Breast epithelium (tissue), 4 donors: Measurements from ENCODE around the gene C19orf47. TPM values are rescaled to one million over a fixed set of nuclear protein-coding genes. Genes with fewer than 3 reads are reported as not detected.
"Not testable (repeated sequence)": the region's sequence is repeated elsewhere in the genome, so short reads cannot be mapped to it uniquely, and the experiment has no call there.

Source experiments
- DNase-seq, 2 donors: peaks; one replicate each; pipeline ENCODE4 v3.0.0-alpha.2; 2019; ENCODE audit warnings: low spot score in 2 of 2
- H3K27ac ChIP-seq, 2 donors: fragments of 200-600 bp; sonication (generic) in 1 of 2; one replicate each; pipeline ENCODE4 v1.5.1; 2016 to 2019; ENCODE audit warnings: mild to moderate bottlenecking in 1 of 2
- H3K27me3 ChIP-seq, 2 donors: fragments of 200-600 bp; sonication (generic) in 1 of 2; one replicate each; pipeline versions ENCODE4 v1.5.1 to v1.6.0; 2017 to 2019; ENCODE audit warnings: control low read depth in 1 of 2, mild to moderate bottlenecking in 1 of 2
- H3K36me3 ChIP-seq: fragments of 200-600 bp; one replicate; pipeline ENCODE4 v1.5.1; 2019
- H3K4me1 ChIP-seq, 2 donors: fragments of 200-600 bp; sonication (generic); one replicate each; pipeline ENCODE4 v1.5.1; 2016 to 2019; ENCODE audit warnings: control low read depth in 1 of 2
- H3K4me3 ChIP-seq, 3 donors: fragments of 200-600 bp; sonication (generic); 1 replicate in 2 of 3; 2 replicates in 1 of 3; pipeline ENCODE4 v1.5.1; 2016 to 2019; ENCODE audit warnings: mild to moderate bottlenecking in 3 of 3, moderate library complexity in 2 of 3
- H3K9me3 ChIP-seq, 2 donors: fragments of 200-600 bp; sonication (generic) in 1 of 2; one replicate each; pipeline ENCODE4 v1.5.1; 2016 to 2019; ENCODE audit warnings: control low read depth in 1 of 2
- CTCF ChIP-seq, 3 donors: fragments of 450-650 bp; IDR thresholded peaks; one replicate each; pipeline ENCODE4 v1.5.1; 2016 to 2017; ENCODE audit warnings: antibody characterized with exemption in 3 of 3, mild to moderate bottlenecking in 3 of 3, moderate library complexity in 3 of 3
- POLR2A ChIP-seq: fragments of 450-650 bp; IDR thresholded peaks from one replicate; pipeline ENCODE4 v1.6.1; 2016; ENCODE audit warnings: antibody characterized with exemption, mild to moderate bottlenecking, moderate library complexity
- POLR2AphosphoS5 ChIP-seq, 3 donors: sonication (generic); formaldehyde crosslinking; IDR thresholded peaks; one replicate each; pipeline ENCODE4 v1.6.1; 2017; ENCODE audit warnings: antibody characterized with exemption in 3 of 3
- intact Hi-C: fragments of 100-400 bp; cut with DNase I; formaldehyde crosslinking; loops from one replicate; pipeline ENCODE4 v1.15.1; 2023; ENCODE audit warnings: low total_unique reads
- total RNA-seq, 3 donors: library from RNA; depleted of rRNA; stranded (reverse); fragments of >200 nt; gene quantifications; one replicate each; pipeline ENCODE4 v1.1.0, GENCODE V29; 2016

C19orf47 gene
- total RNA-seq, 3 donors from 2014 or later: 6.7 to 13.0 (median 10.2) TPM

GRCh38 chr19:40370997-40371801, 23.0 kb upstream of the C19orf47 start:
- DNase-seq: no peak
- H3K27ac ChIP-seq: no peak overlapping the region
- TF ChIP-seq POLR2A (no peak), CTCF (IDR thresholded peaks at IDR 0.05) (no peak), POLR2AphosphoS5 (IDR thresholded peaks at IDR 0.05) (no peak)
- no peaks in the 10 kb centered on the region for H3K9me3 ChIP-seq
- H3K4me1 ChIP-seq: no peaks in the 10 kb centered on the region
- H3K27me3 ChIP-seq: no peaks in the 10 kb centered on the region
- H3K36me3 ChIP-seq: no peaks in the 10 kb centered on the region
- no peak overlapping the region for H3K4me3 ChIP-seq
- intact Hi-C loops: no loop called here

- H3K36me3 ChIP-seq: not testable (repeated sequence)
Measured at GRCh38 chr19:40370253-40370652, 22.1 kb upstream of the C19orf47 start.

GRCh38 chr19:40369797-40370196, 21.6 kb upstream of the C19orf47 start:
- TF ChIP-seq POLR2A: no peak
- no peak for TF ChIP-seq CTCF (IDR thresholded peaks at IDR 0.05)
- no peak for TF ChIP-seq POLR2AphosphoS5 (IDR thresholded peaks at IDR 0.05)
- intact Hi-C loops: no loop called here
- no peak for DNase-seq
- Histone ChIP-seq H3K4me1 (no peaks in the 10 kb centered on the region), H3K9me3 (no peaks in the 10 kb centered on the region), H3K4me3 (no peak overlapping the region), H3K36me3 (no peaks in the 10 kb centered on the region), H3K27ac (no peak overlapping the region), H3K27me3 (no peaks in the 10 kb centered on the region)

More at GRCh38 chr19:40370253-40370652, 22.1 kb upstream of the C19orf47 start:
- DNase-seq, H3K27ac ChIP-seq, H3K4me3 ChIP-seq, H3K4me1 ChIP-seq, H3K9me3 ChIP-seq, intact Hi-C loops, H3K27me3 ChIP-seq: not testable (repeated sequence)

GRCh38 chr19:40367577-40368434, 19.6 kb upstream of the C19orf47 start:
- TF ChIP-seq POLR2A: no peak
- no peak for TF ChIP-seq POLR2AphosphoS5 (IDR thresholded peaks at IDR 0.05)
- Histone ChIP-seq H3K36me3 (no peaks in the 10 kb centered on the region), H3K4me3 (no peak overlapping the region), H3K9me3 (no peaks in the 10 kb centered on the region), H3K27ac (no peak overlapping the region), H3K4me1 (no peaks in the 10 kb centered on the region), H3K27me3 (no peaks in the 10 kb centered on the region)
- intact Hi-C loops: no loop called here
- DNase-seq: no peak

GRCh38 chr19:40366697-40367561, 18.7 kb upstream of the C19orf47 start:
- Histone ChIP-seq H3K9me3 (no peaks in the 10 kb centered on the region), H3K4me3 (peak overlapping the region in 2 of 3 donors; percentile 38 to 63), H3K27ac (peak overlapping the region in 1 of 2 donors; percentile 7), H3K36me3 (no peaks in the 10 kb centered on the region), H3K4me1 (no peaks in the 10 kb centered on the region), H3K27me3 (no peaks in the 10 kb centered on the region)
- DNase-seq: no peak
- intact Hi-C loops: no loop called here
- no peak for TF ChIP-seq POLR2AphosphoS5 (IDR thresholded peaks at IDR 0.05)
- TF ChIP-seq POLR2A: no peak
- TF ChIP-seq CTCF (IDR thresholded peaks at IDR 0.05): no peak
